Osteocyte (in vitro differentiated cells): Measurements from ENCODE around the gene SALL3. TPM values are rescaled to one million over a fixed set of nuclear protein-coding genes. Genes with fewer than 3 reads are reported as not detected.

Source experiments
- DNase-seq: peaks from one replicate; pipeline ENCODE4 v3.0.0; 2021; ENCODE audit warnings: mixed read lengths; ENCODE audit not compliant: unreplicated experiment; ENCODE audit errors: extremely low spot score
- H3K27ac Mint-ChIP-seq: one replicate; pipeline ENCODE4 v1.8.0; 2021; ENCODE audit warnings: mild to moderate bottlenecking, mixed read lengths; ENCODE audit not compliant: unreplicated experiment
- H3K27me3 Mint-ChIP-seq: one replicate; pipeline ENCODE4 v1.8.0; 2021; ENCODE audit warnings: mixed read lengths; ENCODE audit not compliant: unreplicated experiment
- H3K36me3 Mint-ChIP-seq: one replicate; pipeline ENCODE4 v1.8.0; 2021; ENCODE audit warnings: mixed read lengths; ENCODE audit not compliant: unreplicated experiment
- H3K4me1 Mint-ChIP-seq: one replicate; pipeline ENCODE4 v1.8.0; 2021; ENCODE audit warnings: mixed read lengths; ENCODE audit not compliant: unreplicated experiment
- H3K4me3 Mint-ChIP-seq: one replicate; pipeline ENCODE4 v1.8.0; 2021; ENCODE audit warnings: mild to moderate bottlenecking, moderate library complexity, mixed read lengths; ENCODE audit not compliant: unreplicated experiment
- H3K9me3 Mint-ChIP-seq: one replicate; pipeline ENCODE4 v1.8.0; 2021; ENCODE audit warnings: mixed read lengths; ENCODE audit not compliant: unreplicated experiment
- CTCF ChIP-seq: fragments of 200-600 bp; sonication (generic); IDR thresholded peaks from 2 replicates; pipeline ENCODE4 v1.5.0; 2021; ENCODE audit warnings: antibody characterized with exemption, mild to moderate bottlenecking, moderate library complexity
- total RNA-seq: library from RNA; stranded (reverse); gene quantifications from 2 replicates; pipeline ENCODE4 v1.2.1, GENCODE V29; 2021

Gene SALL3
- total RNA-seq, 1 donor from 2014 or later: not detected

- Mint-ChIP-seq H3K27ac (no peak overlapping the region), H3K4me3 (no peak overlapping the region), H3K4me1 (no peaks in the 10 kb centered on the region), H3K9me3 (peaks cover 21% of the 10 kb centered on the region), H3K27me3 (no peaks in the 10 kb centered on the region), H3K36me3 (no peaks in the 10 kb centered on the region)
- DNase-seq: no peak
- no peak for TF ChIP-seq CTCF
Observed at GRCh38 chr18:79030680-79031079, 51.1 kb downstream of the SALL3 start.

GRCh38 chr18:79042276-79042675 is 62.7 kb downstream of the SALL3 start:
- no peaks in the 10 kb centered on the region for H3K36me3 Mint-ChIP-seq
- no peak overlapping the region for H3K27ac Mint-ChIP-seq
- peaks cover 9% of the 10 kb centered on the region for H3K9me3 Mint-ChIP-seq
- no peak for TF ChIP-seq CTCF
- no peak overlapping the region for H3K4me3 Mint-ChIP-seq
- DNase-seq: no peak
- no peaks in the 10 kb centered on the region for H3K4me1 Mint-ChIP-seq
- no peaks in the 10 kb centered on the region for H3K27me3 Mint-ChIP-seq

- Mint-ChIP-seq H3K4me3 (no peak overlapping the region), H3K27ac (no peak overlapping the region), H3K36me3 (no peaks in the 10 kb centered on the region), H3K9me3 (peaks cover 6% of the 10 kb centered on the region), H3K4me1 (no peaks in the 10 kb centered on the region), H3K27me3 (no peaks in the 10 kb centered on the region)
- TF ChIP-seq CTCF: no peak
- no peak for DNase-seq
Observed at GRCh38 chr18:79043288-79043687, 63.7 kb downstream of the SALL3 start.

GRCh38 chr18:79046522-79046921 is 66.9 kb downstream of the SALL3 start:
- H3K9me3 Mint-ChIP-seq: no peaks in the 10 kb centered on the region
- TF ChIP-seq CTCF: no peak

GRCh38 chr18:79047556-79048244 is 68.1 kb downstream of the SALL3 start:
- no peaks in the 10 kb centered on the region for H3K27me3 Mint-ChIP-seq
- H3K36me3 Mint-ChIP-seq: no peaks in the 10 kb centered on the region
- no peak overlapping the region for H3K27ac Mint-ChIP-seq
- H3K9me3 Mint-ChIP-seq: no peaks in the 10 kb centered on the region
- H3K4me3 Mint-ChIP-seq: no peak overlapping the region
- no peak for TF ChIP-seq CTCF
- H3K4me1 Mint-ChIP-seq: no peaks in the 10 kb centered on the region
- DNase-seq: no peak

More at GRCh38 chr18:79046522-79046921, 66.9 kb downstream of the SALL3 start:
- Mint-ChIP-seq H3K4me1 (no peaks in the 10 kb centered on the region), H3K36me3 (no peaks in the 10 kb centered on the region), H3K27ac (no peak overlapping the region), H3K4me3 (no peak overlapping the region), H3K27me3 (no peaks in the 10 kb centered on the region)
- no peak for DNase-seq
